ENCODE results near the gene FLVCR2. TPM values are rescaled to one million over a fixed set of nuclear protein-coding genes. Genes with fewer than 3 reads are reported as not detected.

FLVCR2 gene
- total RNA-seq, 2 donors from 2014 or later: 6.2 to 8.9 TPM

DNA sequence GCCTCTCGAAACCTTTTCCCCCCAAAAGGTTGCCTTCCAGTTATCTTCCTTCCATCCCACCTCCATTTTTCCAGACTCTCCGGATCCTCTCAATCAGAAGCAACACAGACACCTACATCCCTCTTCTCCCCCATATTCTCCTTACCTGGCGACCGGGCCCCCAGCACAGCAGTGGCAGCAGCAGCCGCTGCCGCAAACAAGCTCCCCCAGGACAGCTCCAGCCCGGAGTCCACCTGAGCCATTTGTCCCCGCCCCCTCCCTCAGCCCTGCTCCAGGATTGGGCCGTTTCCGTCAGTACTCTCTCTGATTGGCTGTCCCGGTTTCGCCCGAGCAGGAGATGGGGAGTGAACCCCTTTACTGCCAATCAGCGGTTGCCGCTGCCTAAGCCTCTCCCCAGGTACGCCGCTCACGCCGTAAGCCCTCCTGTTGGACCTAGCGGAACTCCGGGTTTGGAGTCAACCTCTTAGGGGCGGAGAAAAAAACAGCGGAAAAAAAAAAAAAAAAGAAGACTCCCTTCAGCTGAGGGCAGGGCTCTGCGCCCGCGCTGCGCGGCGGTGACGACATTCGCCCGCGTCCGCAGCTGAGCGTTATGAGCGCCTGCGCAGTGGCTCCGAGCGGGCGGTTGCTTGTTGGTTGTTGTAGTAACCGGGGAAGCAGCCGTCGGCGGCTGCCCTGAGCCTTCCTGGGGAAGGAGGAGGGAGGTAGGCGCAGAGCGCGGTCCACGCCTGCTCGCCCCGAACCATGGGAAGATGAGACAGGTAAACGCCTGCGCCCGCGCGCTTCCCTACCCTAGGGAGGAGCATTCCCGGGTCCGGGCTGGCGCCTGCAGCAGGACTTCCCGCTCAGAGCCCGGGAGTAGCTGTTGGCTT, 82.4 kb downstream of the FLVCR2 start, which contains the start of the genes ERG28 and TTLL5:
Gene ERG28 (minus strand): TSS at position 247 of the 869 bp plus-strand sequence. CDS start 3,374 bp downstream, outside the sequence.
Gene TTLL5 (plus strand): TSS at position 617 of the 869 bp plus-strand sequence. CDS start 1,904 bp downstream, outside the sequence.
- Histone ChIP-seq H3K36me3 (ENCODE audit: control insufficient read depth, insufficient read depth, low read length) (peaks cover 43% of the 10 kb centered on the region), H3K4me3 (ENCODE audit: low read length) (peak within 1 kb of the TSS; percentile 99), H3K4me1 (ENCODE audit: control insufficient read depth, insufficient read depth, low read length) (no peaks in the 10 kb centered on the region), H3K9me3 (ENCODE audit: control insufficient read depth, low read length) (no peaks in the 10 kb centered on the region), H3K27ac (ENCODE audit: low read depth, low read length) (peak within 1 kb of the TSS; percentile 88), H3K9ac (ENCODE audit: extremely low read depth, low read length, poor library complexity, severe bottlenecking) (peak within 1 kb of the TSS; percentile 95), H3K27me3 (ENCODE audit: control insufficient read depth, insufficient read depth, low read length, poor library complexity, severe bottlenecking) (no peaks in the 10 kb centered on the region)
- peak; percentile 99 for DNase-seq
- Mint-ChIP-seq H3K4me3 (peak within 1 kb of the TSS; percentile 92), H3K9me3 (no peaks in the 10 kb centered on the region), H3K36me3 (ENCODE audit: low read depth) (peaks cover 17% of the 10 kb centered on the region), H3K27ac (peak within 1 kb of the TSS; percentile 98), H3K27me3 (ENCODE audit: insufficient read depth) (no peaks in the 10 kb centered on the region), H3K4me1 (peaks cover 7% of the 10 kb centered on the region)
- WGBS, 2 experiments (ENCODE audit: insufficient coverage in 1 of 2, insufficient read length in 1 of 2): 0% methylated on average over 39 to 60 of the region's 60 CpGs
- TF ChIP-seq, protein P1, sequence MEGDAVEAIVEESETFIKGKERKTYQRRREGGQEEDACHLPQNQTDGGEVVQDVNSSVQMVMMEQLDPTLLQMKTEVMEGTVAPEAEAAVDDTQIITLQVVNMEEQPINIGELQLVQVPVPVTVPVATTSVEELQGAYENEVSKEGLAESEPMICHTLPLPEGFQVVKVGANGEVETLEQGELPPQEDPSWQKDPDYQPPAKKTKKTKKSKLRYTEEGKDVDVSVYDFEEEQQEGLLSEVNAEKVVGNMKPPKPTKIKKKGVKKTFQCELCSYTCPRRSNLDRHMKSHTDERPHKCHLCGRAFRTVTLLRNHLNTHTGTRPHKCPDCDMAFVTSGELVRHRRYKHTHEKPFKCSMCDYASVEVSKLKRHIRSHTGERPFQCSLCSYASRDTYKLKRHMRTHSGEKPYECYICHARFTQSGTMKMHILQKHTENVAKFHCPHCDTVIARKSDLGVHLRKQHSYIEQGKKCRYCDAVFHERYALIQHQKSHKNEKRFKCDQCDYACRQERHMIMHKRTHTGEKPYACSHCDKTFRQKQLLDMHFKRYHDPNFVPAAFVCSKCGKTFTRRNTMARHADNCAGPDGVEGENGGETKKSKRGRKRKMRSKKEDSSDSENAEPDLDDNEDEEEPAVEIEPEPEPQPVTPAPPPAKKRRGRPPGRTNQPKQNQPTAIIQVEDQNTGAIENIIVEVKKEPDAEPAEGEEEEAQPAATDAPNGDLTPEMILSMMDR (conservative IDR thresholded peaks at IDR 0.05): no peak

DNA sequence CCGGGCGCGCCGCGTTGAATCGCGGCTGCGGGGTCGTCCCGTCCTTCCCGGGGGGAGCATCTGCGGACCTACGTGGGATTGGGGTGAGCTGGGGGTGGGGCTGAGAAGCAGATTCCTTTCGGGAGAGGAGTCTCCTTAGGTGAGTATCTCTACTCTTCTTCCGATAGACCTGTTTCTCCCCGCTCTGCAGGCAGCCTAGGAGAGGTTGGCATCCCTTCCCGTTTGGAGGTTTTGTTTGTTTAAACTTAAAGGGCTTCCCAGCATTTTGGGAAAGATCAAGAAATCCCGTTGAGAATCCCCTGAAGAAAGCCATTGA, 83.0 kb downstream of the FLVCR2 start:
- Mint-ChIP-seq H3K36me3 (ENCODE audit: low read depth) (peaks cover 14% of the 10 kb centered on the region), H3K9me3 (no peaks in the 10 kb centered on the region), H3K4me1 (peaks cover 7% of the 10 kb centered on the region)

DNA sequence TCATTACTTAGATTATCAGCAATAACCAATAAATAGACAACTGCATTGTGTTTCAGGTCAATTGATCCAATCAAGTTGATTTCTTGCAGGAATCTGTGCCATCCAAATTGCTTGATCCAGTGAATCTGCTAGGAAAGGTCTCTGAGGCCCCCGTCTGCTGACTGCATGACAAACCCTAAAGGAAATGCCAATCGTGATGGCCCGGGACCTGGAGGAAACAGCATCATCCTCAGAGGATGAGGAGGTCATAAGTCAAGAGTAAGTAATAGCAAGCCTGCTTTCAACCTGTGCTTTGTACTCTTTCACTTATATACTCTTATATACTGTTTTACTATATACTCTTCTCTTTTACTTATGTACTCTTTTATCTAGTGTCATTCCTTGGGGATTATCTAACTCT, 84.5 kb downstream of the FLVCR2 start:
- H3K27ac ChIP-seq (ENCODE audit: low read depth, low read length): no peak overlapping the region
- Mint-ChIP-seq H3K27me3 (ENCODE audit: insufficient read depth) (no peaks in the 10 kb centered on the region), H3K36me3 (ENCODE audit: low read depth) (peaks cover 14% of the 10 kb centered on the region), H3K9me3 (no peaks in the 10 kb centered on the region), H3K4me3 (peak overlapping the region; percentile 92), H3K4me1 (peaks cover 7% of the 10 kb centered on the region), H3K27ac (no peak overlapping the region)
- 95 to 96% methylated on average over 3 of the region's 3 CpGs for WGBS, 2 experiments (ENCODE audit: insufficient coverage in 1 of 2, insufficient read length in 1 of 2)
- H3K4me1 ChIP-seq (ENCODE audit: control insufficient read depth, insufficient read depth, low read length): no peaks in the 10 kb centered on the region
- H3K4me3 ChIP-seq (ENCODE audit: low read length): no peak overlapping the region
- TF ChIP-seq, protein P1 (conservative IDR thresholded peaks at IDR 0.05): no peak
- DNase-seq: no peak
- H3K9ac ChIP-seq (ENCODE audit: extremely low read depth, low read length, poor library complexity, severe bottlenecking): no peak overlapping the region
- peaks cover 34% of the 10 kb centered on the region for H3K36me3 ChIP-seq (ENCODE audit: control insufficient read depth, insufficient read depth, low read length)
- H3K9me3 ChIP-seq (ENCODE audit: control insufficient read depth, low read length): no peaks in the 10 kb centered on the region
- H3K27me3 ChIP-seq (ENCODE audit: control insufficient read depth, insufficient read depth, low read length, poor library complexity, severe bottlenecking): no peaks in the 10 kb centered on the region

More for the DNA sequence above, 83.0 kb downstream of the FLVCR2 start:
- no peak for DNase-seq
- Histone ChIP-seq H3K4me3 (ENCODE audit: low read length) (peak overlapping the region; percentile 99), H3K4me1 (ENCODE audit: control insufficient read depth, insufficient read depth, low read length) (no peaks in the 10 kb centered on the region), H3K36me3 (ENCODE audit: control insufficient read depth, insufficient read depth, low read length) (peaks cover 41% of the 10 kb centered on the region), H3K27ac (ENCODE audit: low read depth, low read length) (peak overlapping the region; percentile 88), H3K27me3 (ENCODE audit: control insufficient read depth, insufficient read depth, low read length, poor library complexity, severe bottlenecking) (no peaks in the 10 kb centered on the region), H3K9me3 (ENCODE audit: control insufficient read depth, low read length) (no peaks in the 10 kb centered on the region), H3K9ac (ENCODE audit: extremely low read depth, low read length, poor library complexity, severe bottlenecking) (peak overlapping the region; percentile 95)
- peak overlapping the region; percentile 92 for H3K4me3 Mint-ChIP-seq
- H3K27me3 Mint-ChIP-seq (ENCODE audit: insufficient read depth): no peaks in the 10 kb centered on the region
- H3K27ac Mint-ChIP-seq: peak overlapping the region; percentile 98
- 0 to 1% methylated on average over 9 to 18 of the region's 18 CpGs for WGBS, 2 experiments (ENCODE audit: insufficient coverage in 1 of 2, insufficient read length in 1 of 2)
- TF ChIP-seq, protein P1 (conservative IDR thresholded peaks at IDR 0.05): no peak

Measured in endodermal cell (in vitro differentiated cells).